GM18511 (cell line): ENCODE measurements around the gene CCL2.
"Not testable (repeated sequence)": the region's sequence is repeated elsewhere in the genome, so short reads cannot be mapped to it uniquely, and the experiment has no call there.

Experiments used
- ATAC-seq: cut with Tn5 transposase; IDR thresholded peaks from one replicate; pipeline ENCODE4 v1.9.1; 2021; ENCODE audit warnings: mild to moderate bottlenecking, moderate library complexity; ENCODE audit not compliant: unreplicated experiment

The CCL2 gene

GRCh38 chr17:34254651-34255380 lies at the start of gene CCL2:
Gene CCL2, plus strand, starts transcription at chr17:34255285. Its CDS starts 65 bp downstream, at chr17:34255350.
- ATAC-seq, result no peak

GRCh38 chr17:34205401-34205800 lies 49.7 kb upstream of the CCL2 start:
- ATAC-seq, result no peak

- ATAC-seq, result no peak
Measured at GRCh38 chr17:34206569-34206968, 48.5 kb upstream of the CCL2 start.

GRCh38 chr17:34207572-34207971 lies 47.5 kb upstream of the CCL2 start:
- no peak for ATAC-seq

- ATAC-seq, result no peak
Measured at GRCh38 chr17:34218748-34219147, 36.3 kb upstream of the CCL2 start.

GRCh38 chr17:34219405-34219804 lies 35.7 kb upstream of the CCL2 start:
- no peak for ATAC-seq

- no peak for ATAC-seq
Measured at GRCh38 chr17:34220045-34220751, 34.9 kb upstream of the CCL2 start.

GRCh38 chr17:34220752-34221395 lies 34.2 kb upstream of the CCL2 start:
- ATAC-seq, result no peak

- ATAC-seq, result no peak
Measured at GRCh38 chr17:34221411-34221810, 33.7 kb upstream of the CCL2 start.

GRCh38 chr17:34222722-34223497 lies 32.2 kb upstream of the CCL2 start:
- ATAC-seq, result no peak

GRCh38 chr17:34225046-34225445 lies 30.0 kb upstream of the CCL2 start:
- no peak for ATAC-seq

GRCh38 chr17:34226011-34226743 lies 28.9 kb upstream of the CCL2 start:
- ATAC-seq, result no peak

- no peak for ATAC-seq
Measured at GRCh38 chr17:34226744-34227034, 28.4 kb upstream of the CCL2 start.

- not testable (repeated sequence) for ATAC-seq
Measured at GRCh38 chr17:34227293-34227692, 27.8 kb upstream of the CCL2 start.

GRCh38 chr17:34227707-34228106 lies 27.4 kb upstream of the CCL2 start:
- no peak for ATAC-seq

- no peak for ATAC-seq
Measured at GRCh38 chr17:34228781-34229180, 26.3 kb upstream of the CCL2 start.

- ATAC-seq, result no peak
Measured at GRCh38 chr17:34230342-34230741, 24.7 kb upstream of the CCL2 start.

GRCh38 chr17:34234616-34235015 lies 20.5 kb upstream of the CCL2 start:
- no peak for ATAC-seq

- ATAC-seq, result no peak
Measured at GRCh38 chr17:34235389-34236028, 19.6 kb upstream of the CCL2 start.

GRCh38 chr17:34236281-34236892 lies 18.7 kb upstream of the CCL2 start:
- ATAC-seq, result no peak
